GM12865 (cell line): ENCODE data around the gene GAB3.
"Not testable (repeated sequence)": the region's sequence is repeated elsewhere in the genome, so short reads cannot be mapped to it uniquely, and the experiment has no call there.

ENCODE experiments used
- DNase-seq: peaks from one replicate; pipeline ENCODE4 v3.0.0; 2010; ENCODE audit warnings: low read depth
- H3K4me3 ChIP-seq: 2 replicates; pipeline ENCODE4 v1.5.1; 2011; ENCODE audit warnings: mild to moderate bottlenecking, low read depth, low read length, control low read depth

Gene GAB3

GRCh38 chrX:154630949-154631348 lies 119.9 kb downstream of the GAB3 start:
- DNase-seq, H3K4me3 ChIP-seq: not testable (repeated sequence)

GRCh38 chrX:154628960-154629359 lies 121.9 kb downstream of the GAB3 start:
- not testable (repeated sequence) for DNase-seq, H3K4me3 ChIP-seq
